Epidermal melanocyte (primary cell): Measurements from ENCODE around the gene LRIT2.

Experiments used
- DNase-seq: peaks from one replicate; pipeline ENCODE4 v3.0.0; 2011; ENCODE audit warnings: low spot score; ENCODE audit not compliant: insufficient read length

Gene LRIT2

GRCh38 chr10:84241185-84241790, 15.9 kb upstream of the LRIT2 start, which contains the start of gene LRIT1:
LRIT1 (minus strand) TSS chr10:84241546; CDS start chr10:84241439, 107 bp downstream.
- no peak for DNase-seq

- no peak for DNase-seq
Observed at GRCh38 chr10:84238909-84239308, 13.6 kb upstream of the LRIT2 start.

DNA sequence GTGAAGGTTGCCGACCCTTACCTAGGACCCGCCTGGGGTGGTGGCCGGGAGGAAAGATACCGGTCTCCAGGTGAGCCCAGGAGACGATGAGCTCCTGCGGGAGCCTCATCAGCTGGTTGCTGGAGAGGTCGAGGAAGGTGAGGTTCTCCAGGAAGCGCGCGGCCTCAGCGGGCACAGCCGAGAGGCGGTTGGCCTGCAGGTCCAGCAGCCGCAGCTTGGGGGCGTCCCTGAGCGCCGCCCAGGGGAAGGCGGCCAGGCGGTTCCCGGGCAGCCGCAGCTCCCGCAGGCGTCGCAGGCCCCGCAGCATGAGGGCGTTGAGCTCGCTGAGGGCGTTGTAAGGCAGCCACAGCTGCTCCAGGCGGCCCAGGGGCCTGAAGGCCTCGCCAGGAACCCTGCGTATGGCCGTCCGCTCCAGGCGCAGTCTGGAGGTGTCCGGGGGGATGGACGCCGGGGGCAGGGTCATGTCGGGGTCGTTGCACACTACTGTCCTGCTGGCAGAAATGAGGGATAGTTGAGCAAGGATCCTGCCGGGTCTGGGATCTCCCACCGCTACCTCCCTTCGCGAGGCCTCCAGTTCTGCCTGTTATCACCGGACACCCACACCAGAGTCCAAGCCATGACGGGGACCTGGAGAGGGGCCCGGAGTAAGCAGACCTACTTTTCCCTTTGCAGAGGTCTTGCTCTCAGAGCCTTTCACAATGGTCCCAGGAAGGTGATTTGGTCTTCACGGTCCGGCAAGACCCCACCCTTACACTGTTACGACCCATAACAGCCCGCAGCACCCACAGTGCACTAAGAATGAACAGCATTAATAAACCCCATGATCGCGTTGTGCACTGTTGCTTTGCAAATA, 12.1 kb upstream of the LRIT2 start:
- DNase-seq = no peak

GRCh38 chr10:84236807-84237198, 11.5 kb upstream of the LRIT2 start:
- DNase-seq = no peak

- no peak for DNase-seq
Observed at GRCh38 chr10:84235096-84235495, 9.8 kb upstream of the LRIT2 start.

- no peak for DNase-seq
Observed at GRCh38 chr10:84234479-84234878, 9.1 kb upstream of the LRIT2 start.

GRCh38 chr10:84233940-84234339, 8.6 kb upstream of the LRIT2 start:
- DNase-seq = no peak

DNA sequence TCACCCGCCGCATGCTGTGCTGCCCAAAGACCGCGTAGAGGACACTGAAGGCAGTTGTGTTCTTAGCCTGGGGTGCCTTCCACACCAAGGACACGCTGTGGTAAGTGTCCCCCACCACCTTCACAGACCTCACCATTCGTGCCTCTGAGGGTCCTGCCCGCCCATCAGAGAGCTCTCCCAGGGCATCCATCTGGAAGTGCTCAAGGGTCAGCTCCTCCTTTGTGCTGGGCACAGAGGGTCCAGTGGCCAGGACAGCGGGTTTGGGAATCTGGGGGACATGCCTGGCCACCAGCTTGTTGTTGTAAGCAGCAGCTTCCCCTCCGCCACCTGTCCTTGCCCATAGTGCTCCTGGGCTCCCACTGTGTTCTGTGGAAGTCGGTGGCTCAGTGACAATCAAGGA, 7.0 kb upstream of the LRIT2 start:
- no peak for DNase-seq

DNA sequence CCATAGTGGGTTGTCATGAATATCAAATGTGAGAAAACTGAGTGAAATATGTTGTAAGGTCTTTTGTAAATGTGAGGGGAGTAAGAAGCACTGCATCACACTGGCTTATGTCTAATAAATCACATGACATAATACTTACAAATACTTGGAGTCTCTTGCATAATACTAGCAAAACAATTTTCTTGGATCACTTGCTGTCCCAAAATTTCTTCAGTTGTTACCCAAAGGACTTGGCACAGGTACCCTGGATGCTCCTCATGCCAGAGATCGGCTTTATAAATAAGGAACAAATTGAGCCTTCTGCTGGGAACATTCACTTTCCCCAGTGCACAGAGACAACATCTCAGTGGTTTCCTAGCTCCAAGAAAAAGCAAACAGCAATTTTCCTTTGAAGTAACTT, 5.0 kb upstream of the LRIT2 start:
- DNase-seq = no peak

DNA sequence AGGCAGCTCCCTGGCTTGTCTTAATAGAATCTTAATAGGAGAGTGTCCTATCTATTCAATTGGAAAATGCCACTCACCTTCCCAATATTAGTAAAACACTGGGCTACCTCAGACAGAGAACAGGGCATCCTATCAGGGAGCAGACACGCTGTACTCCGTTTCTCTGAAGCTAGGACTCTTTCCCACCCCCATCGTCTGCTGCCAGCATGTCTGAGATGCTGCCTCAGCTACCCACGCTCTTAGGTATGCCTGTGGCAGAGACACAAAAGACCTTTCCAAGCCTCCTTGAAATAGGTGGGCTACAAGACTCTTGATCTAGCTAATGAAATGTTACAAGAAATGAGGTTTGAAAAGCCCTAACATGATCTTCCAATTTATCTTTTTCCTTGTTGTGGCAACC, 2.5 kb upstream of the LRIT2 start:
- no peak for DNase-seq

GRCh38 chr10:84226616-84227015, 1.3 kb upstream of the LRIT2 start:
- DNase-seq = no peak

- no peak for DNase-seq
Observed at GRCh38 chr10:84224411-84225028, 824 bp downstream of the LRIT2 start.

- no peak for DNase-seq
Observed at GRCh38 chr10:84221916-84222315, 3.4 kb downstream of the LRIT2 start.

DNA sequence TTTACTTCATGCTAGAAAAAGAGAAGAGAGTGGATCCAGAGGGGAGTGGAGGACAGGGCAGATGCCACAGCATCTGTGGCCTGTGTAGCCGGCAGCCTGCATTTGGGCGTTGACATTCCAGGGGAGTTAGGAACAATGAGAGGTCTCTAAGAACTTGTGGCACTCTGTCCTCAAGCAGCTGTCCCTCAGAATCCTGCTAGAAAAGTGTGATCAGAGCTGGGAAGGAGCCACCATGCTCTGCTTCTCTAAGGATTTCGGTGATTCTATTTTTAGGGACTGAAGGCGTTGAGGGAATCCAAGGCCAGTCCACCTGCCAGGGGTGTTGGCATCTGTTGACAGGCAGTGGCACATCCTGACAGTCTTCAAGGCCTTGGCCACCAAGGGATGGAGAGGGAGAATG, 7.6 kb downstream of the LRIT2 start:
- no peak for DNase-seq

GRCh38 chr10:84216834-84217233, 8.5 kb downstream of the LRIT2 start:
- no peak for DNase-seq

GRCh38 chr10:84214612-84215235, 10.6 kb downstream of the LRIT2 start:
- DNase-seq = no peak

DNA sequence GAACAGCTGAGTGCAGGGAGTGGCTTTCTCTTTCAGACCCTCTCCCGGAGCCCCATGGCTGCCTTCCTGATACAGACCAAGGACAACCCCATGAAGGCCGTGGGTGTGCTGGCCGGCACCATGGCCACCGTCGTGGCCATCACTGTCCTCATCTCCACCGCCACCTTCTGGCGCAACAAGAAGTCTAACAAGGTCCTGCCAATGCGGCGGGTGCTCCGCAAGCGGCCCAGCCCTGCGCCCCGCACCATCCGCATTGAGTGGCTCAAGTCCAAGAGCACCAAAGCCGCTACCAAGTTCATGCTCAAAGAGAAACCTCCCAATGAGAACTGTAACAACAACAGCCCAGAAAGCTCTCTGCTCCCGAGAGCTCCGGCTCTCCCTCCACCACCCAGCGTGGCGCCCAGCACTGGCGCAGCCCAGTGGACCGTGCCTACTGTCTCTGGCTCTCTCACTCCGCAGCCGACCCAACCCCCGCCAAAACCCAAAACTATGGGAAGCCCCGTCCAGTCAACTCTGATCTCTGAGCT, 11.2 kb downstream of the LRIT2 start:
- DNase-seq = no peak

GRCh38 chr10:84213076-84213475, 12.3 kb downstream of the LRIT2 start:
- DNase-seq = no peak

- DNase-seq = no peak
Observed at GRCh38 chr10:84212014-84212413, 13.3 kb downstream of the LRIT2 start.

- DNase-seq = no peak
Observed at GRCh38 chr10:84211566-84211965, 13.8 kb downstream of the LRIT2 start.

DNA sequence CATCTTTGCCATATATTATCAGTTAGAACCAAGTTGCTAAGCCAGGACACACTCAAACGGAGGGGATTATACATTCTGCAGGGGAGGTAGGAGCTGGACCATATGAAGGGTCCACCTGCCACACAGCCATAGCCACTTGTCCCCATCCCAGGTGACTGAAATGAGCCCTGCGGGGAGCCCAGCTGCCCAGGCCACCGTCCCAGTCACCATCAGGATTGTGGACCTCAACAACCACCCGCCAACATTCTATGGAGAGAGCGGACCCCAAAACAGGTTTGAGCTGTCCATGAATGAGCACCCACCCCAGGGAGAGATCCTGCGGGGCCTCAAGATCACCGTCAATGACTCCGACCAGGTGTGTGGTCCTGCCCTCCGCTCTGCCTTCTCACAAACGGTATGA, 17.3 kb downstream of the LRIT2 start:
- DNase-seq = no peak
